Measurements from ENCODE around the gene BOK.

GRCh38 chr2:241576293-241576654, 17.7 kb downstream of the BOK start:
- TF ChIP-seq CTCF (conservative IDR thresholded peaks at IDR 0.05; ENCODE audit: low read depth, low read length) (no peak), SMC3 (IDR thresholded peaks at IDR 0.05; ENCODE audit: low read depth, low read length) (no peak), NFE2L2 (IDR thresholded peaks at IDR 0.05; ENCODE audit: low read depth, low read length) (no peak), POLR2A (IDR thresholded peaks at IDR 0.05; ENCODE audit: low read depth, low read length) (no peak), MAZ (IDR thresholded peaks at IDR 0.05; ENCODE audit: borderline replicate concordance, low read depth, low read length) (no peak), MXI1 (IDR thresholded peaks at IDR 0.05; ENCODE audit: borderline replicate concordance, low read depth, low read length) (no peak), FOS (IDR thresholded peaks at IDR 0.05; ENCODE audit: low read depth, low read length) (no peak), RAD21 (IDR thresholded peaks at IDR 0.05; ENCODE audit: low read length) (no peak), MAFK (IDR thresholded peaks at IDR 0.05; ENCODE audit: low read depth, low read length) (no peak), CEBPB (IDR thresholded peaks at IDR 0.05; ENCODE audit: low read depth, low read length) (no peak), CHD1 (IDR thresholded peaks at IDR 0.05; ENCODE audit: low read depth, low read length) (no peak), ELK1 (IDR thresholded peaks at IDR 0.05; ENCODE audit: borderline replicate concordance, low read depth, low read length) (no peak)
